H1 (cell line): ENCODE results near the gene CDK2.
"Not testable (repeated sequence)": the region's sequence is repeated elsewhere in the genome, so short reads cannot be mapped to it uniquely, and the experiment has no call there.

Experiments used
- CTCF ChIP-seq, 3 experiments: IDR thresholded peaks; 1 replicate in 2 of 3; 2 replicates in 1 of 3; pipeline versions ENCODE4 v1.5.1 to v1.6.1; 2011; ENCODE audit warnings: low read length in 3 of 3, mild to moderate bottlenecking in 3 of 3, inconsistent platforms in 2 of 3, low read depth in 1 of 3, moderate library complexity in 1 of 3; ENCODE audit not compliant: insufficient read depth in 1 of 3; ENCODE audit errors: control extremely low read depth in 1 of 3
- EP300 ChIP-seq, 2 experiments: IDR thresholded peaks; 1 replicate in 1 of 2; 2 replicates in 1 of 2; pipeline ENCODE4 v1.6.1; 2011 to 2012; ENCODE audit warnings: low read depth in 2 of 2, low read length in 2 of 2, mild to moderate bottlenecking in 2 of 2, borderline replicate concordance in 1 of 2, inconsistent platforms in 1 of 2, moderate library complexity in 1 of 2
- POLR2A ChIP-seq, 2 experiments: IDR thresholded peaks; 1 replicate in 1 of 2; 2 replicates in 1 of 2; pipeline ENCODE4 v1.6.1; 2011; ENCODE audit warnings: low read depth in 2 of 2, low read length in 2 of 2, mild to moderate bottlenecking in 2 of 2; ENCODE audit errors: control extremely low read depth in 1 of 2
- TF ChIP-seq, protein P1 (sequence below): IDR thresholded peaks from 2 replicates; pipeline ENCODE4 v1.6.1; 2012; ENCODE audit warnings: inconsistent platforms

DNA sequence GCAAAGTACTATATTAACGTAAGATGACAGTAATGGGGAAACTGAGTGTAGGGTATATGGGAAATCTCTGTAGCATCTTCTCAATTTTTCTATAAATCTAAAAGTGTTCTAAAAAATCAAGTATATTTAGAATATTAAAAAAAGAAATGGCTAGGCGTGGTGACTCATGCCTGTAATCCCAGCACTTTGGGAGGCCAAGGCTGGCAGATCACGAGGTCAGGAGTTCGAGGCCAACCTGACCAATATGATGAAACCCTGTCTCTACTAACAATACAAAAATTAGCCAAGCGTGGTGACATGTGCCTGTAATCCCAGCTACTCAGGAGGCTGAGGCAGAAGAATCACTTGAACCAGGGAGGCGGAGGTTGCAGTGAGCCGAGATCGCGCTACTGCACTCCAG, 43.0 kb upstream of the CDK2 start:
- not testable (repeated sequence) for TF ChIP-seq POLR2A (IDR thresholded peaks at IDR 0.05; ENCODE audit: control extremely low read depth in 1 of 2, low read depth in 2 of 2, low read length in 2 of 2); EP300 (IDR thresholded peaks at IDR 0.05; ENCODE audit: borderline replicate concordance in 1 of 2, low read depth in 2 of 2, low read length in 2 of 2); CTCF (IDR thresholded peaks at IDR 0.05; ENCODE audit: control extremely low read depth in 1 of 3, insufficient read depth in 1 of 3, low read depth in 1 of 3, low read length in 3 of 3)
- TF ChIP-seq, protein P1, sequence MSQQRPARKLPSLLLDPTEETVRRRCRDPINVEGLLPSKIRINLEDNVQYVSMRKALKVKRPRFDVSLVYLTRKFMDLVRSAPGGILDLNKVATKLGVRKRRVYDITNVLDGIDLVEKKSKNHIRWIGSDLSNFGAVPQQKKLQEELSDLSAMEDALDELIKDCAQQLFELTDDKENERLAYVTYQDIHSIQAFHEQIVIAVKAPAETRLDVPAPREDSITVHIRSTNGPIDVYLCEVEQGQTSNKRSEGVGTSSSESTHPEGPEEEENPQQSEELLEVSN, result not testable (repeated sequence)
